Naive thymus-derived CD4-positive, alpha-beta T cell (primary cell): ENCODE data around the gene CKMT2. TPM values are rescaled to one million over a fixed set of nuclear protein-coding genes. Genes with fewer than 3 reads are reported as not detected.

Experiments used
- ATAC-seq: fragments of 150-1000 bp; cut with Tn5 transposase; 2 replicates; pipeline ENCODE4 v1.10.0; 2021; ENCODE audit warnings: mild to moderate bottlenecking, moderate library complexity
- CTCF ChIA-PET: fragments of 350-600 bp; sonication (Branson Sonifier 250); formaldehyde crosslinking; loops from one replicate; lab custom pipeline; 2021; ENCODE audit warnings: antibody characterized with exemption; lab: Charles Lee
- POLR2A ChIA-PET: fragments of 350-600 bp; sonication (Branson Sonifier 250); formaldehyde crosslinking; loops from one replicate; lab custom pipeline; 2021; ENCODE audit warnings: antibody characterized with exemption, inconsistent platforms; lab: Charles Lee
- DNase-seq, 9 donors: peaks; one replicate each; pipeline versions ENCODE4 v3.0.0 to v3.0.0-alpha.2; 2020 to 2022; ENCODE audit warnings: mixed read lengths in 1 of 9
- H3K27ac ChIP-seq: one replicate; pipeline ENCODE4 v1.7.0; 2013; ENCODE audit warnings: mild to moderate bottlenecking, low read depth, low read length, moderate library complexity
- H3K27me3 ChIP-seq, 2 donors: one replicate each; pipeline ENCODE4 v1.7.0; 2013; ENCODE audit warnings: low read length in 2 of 2, mild to moderate bottlenecking in 2 of 2, moderate library complexity in 2 of 2; ENCODE audit not compliant: control insufficient read depth in 2 of 2, insufficient read depth in 2 of 2
- H3K36me3 ChIP-seq, 3 experiments: 1 replicate in 2 of 3; 2 replicates in 1 of 3; pipeline ENCODE4 v1.7.0; 2013; ENCODE audit warnings: low read length in 3 of 3, mild to moderate bottlenecking in 3 of 3, moderate library complexity in 1 of 3; ENCODE audit not compliant: insufficient read depth in 3 of 3, control insufficient read depth in 2 of 3
- H3K4me1 ChIP-seq, 2 donors: one replicate each; pipeline ENCODE4 v1.7.0; 2013; ENCODE audit warnings: low read length in 2 of 2, mild to moderate bottlenecking in 2 of 2, moderate library complexity in 1 of 2; ENCODE audit not compliant: control insufficient read depth in 2 of 2, insufficient read depth in 2 of 2
- H3K4me3 ChIP-seq: 2 replicates; pipeline ENCODE4 v1.7.0; 2013; ENCODE audit warnings: mild to moderate bottlenecking, low read length
- H3K9me3 ChIP-seq, 3 experiments: 1 replicate in 2 of 3; 2 replicates in 1 of 3; pipeline ENCODE4 v1.7.0; 2013; ENCODE audit warnings: low read length in 3 of 3; ENCODE audit not compliant: control insufficient read depth in 2 of 3
- H3K27ac Mint-ChIP-seq, 9 donors: one replicate each; pipeline ENCODE4 v1.8.0; 2020 to 2022; ENCODE audit warnings: mixed read lengths in 9 of 9, mild to moderate bottlenecking in 8 of 9, moderate library complexity in 5 of 9, inconsistent platforms in 2 of 9
- H3K27me3 Mint-ChIP-seq, 5 donors: one replicate each; pipeline ENCODE4 v1.8.0; 2021 to 2022; ENCODE audit warnings: mixed read lengths in 5 of 5, mild to moderate bottlenecking in 1 of 5
- H3K36me3 Mint-ChIP-seq, 5 donors: one replicate each; pipeline ENCODE4 v1.8.0; 2020 to 2022; ENCODE audit warnings: mixed read lengths in 5 of 5, mild to moderate bottlenecking in 3 of 5, inconsistent platforms in 1 of 5
- H3K4me1 Mint-ChIP-seq, 7 donors: one replicate each; pipeline ENCODE4 v1.8.0; 2020 to 2022; ENCODE audit warnings: mixed read lengths in 7 of 7, mild to moderate bottlenecking in 3 of 7, inconsistent platforms in 1 of 7
- H3K4me3 Mint-ChIP-seq, 10 donors: one replicate each; pipeline ENCODE4 v1.8.0; 2020 to 2022; ENCODE audit warnings: mild to moderate bottlenecking in 10 of 10, mixed read lengths in 10 of 10, moderate library complexity in 6 of 10, inconsistent platforms in 2 of 10
- H3K9me3 Mint-ChIP-seq, 11 donors: one replicate each; pipeline ENCODE4 v1.8.0; 2020 to 2022; ENCODE audit warnings: mixed read lengths in 11 of 11, mild to moderate bottlenecking in 4 of 11, inconsistent platforms in 1 of 11, moderate library complexity in 1 of 11
- intact Hi-C, 2 donors: fragments of 100-400 bp; cut with micrococcal nuclease; formaldehyde crosslinking; loops; one replicate each; pipeline ENCODE4 v1.15.1; 2023
- polyA plus RNA-seq, 2 donors: library from polyadenylated mRNA; unstranded; fragments of 300-500 nt; fragmentation: Illumina TruSeq; gene quantifications; one replicate each; pipeline ENCODE4 v1.2.3, GENCODE V29; 2021
- total RNA-seq, 6 experiments: library from RNA in 5 of 6; stranded (reverse) in 5 of 6; gene quantifications; 1 replicate in 5 of 6; 2 replicates in 1 of 6; pipeline ENCODE4 v1.2.3 and lab custom pipeline; 2021 to 2026

The CKMT2 gene
- total and polyA plus RNA-seq, 7 experiments from 2014 or later = not detected

DNA sequence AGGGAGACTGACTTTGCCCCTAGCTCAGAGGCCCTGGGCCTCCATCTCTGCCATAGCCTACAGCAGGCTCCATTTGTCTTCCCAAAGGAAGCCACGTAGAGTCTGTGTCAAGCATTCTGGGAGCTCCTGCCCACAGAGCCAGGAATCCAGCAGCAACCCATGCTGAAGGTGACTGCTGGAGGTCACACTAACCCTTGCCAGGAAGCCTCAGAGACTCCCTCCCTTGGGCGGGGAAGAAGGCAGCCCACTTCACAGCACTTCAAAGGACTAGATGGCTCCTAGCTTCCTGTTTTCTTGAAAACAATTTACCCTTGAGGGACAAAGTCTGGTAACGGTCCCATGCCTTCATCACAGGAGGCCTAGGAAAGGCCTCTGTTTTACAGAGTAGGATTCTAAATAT, 1.7 kb downstream of the CKMT2 start:
- Mint-ChIP-seq H3K27me3 (no peaks in the 10 kb centered on the region), H3K4me1 (peaks cover 10 to 32% (median 20%) of the 10 kb centered on the region in 7 donors), H3K27ac (peak overlapping the region in 1 of 9 donors; percentile 65), H3K36me3 (peaks cover 3 to 6% (median 4%) of the 10 kb centered on the region in 5 donors), H3K9me3 (peaks cover 0 to 3% (median 0%) of the 10 kb centered on the region in 11 donors), H3K4me3 (peak overlapping the region in 2 of 10 donors; percentile 1 to 25)
- no peak overlapping the region for H3K4me3 ChIP-seq
- ATAC-seq = no peak
- intact Hi-C loops = no loop called here
- H3K36me3 ChIP-seq = no peaks in the 10 kb centered on the region
- ChIA-PET POLR2A (no interaction called here), CTCF (no interaction called here)
- H3K27ac ChIP-seq = no peak overlapping the region
- no peaks in the 10 kb centered on the region for H3K27me3 ChIP-seq
- peaks cover 7 to 10% of the 10 kb centered on the region in 2 donors for H3K4me1 ChIP-seq
- H3K9me3 ChIP-seq = no peaks in the 10 kb centered on the region
- DNase-seq = no peak

DNA sequence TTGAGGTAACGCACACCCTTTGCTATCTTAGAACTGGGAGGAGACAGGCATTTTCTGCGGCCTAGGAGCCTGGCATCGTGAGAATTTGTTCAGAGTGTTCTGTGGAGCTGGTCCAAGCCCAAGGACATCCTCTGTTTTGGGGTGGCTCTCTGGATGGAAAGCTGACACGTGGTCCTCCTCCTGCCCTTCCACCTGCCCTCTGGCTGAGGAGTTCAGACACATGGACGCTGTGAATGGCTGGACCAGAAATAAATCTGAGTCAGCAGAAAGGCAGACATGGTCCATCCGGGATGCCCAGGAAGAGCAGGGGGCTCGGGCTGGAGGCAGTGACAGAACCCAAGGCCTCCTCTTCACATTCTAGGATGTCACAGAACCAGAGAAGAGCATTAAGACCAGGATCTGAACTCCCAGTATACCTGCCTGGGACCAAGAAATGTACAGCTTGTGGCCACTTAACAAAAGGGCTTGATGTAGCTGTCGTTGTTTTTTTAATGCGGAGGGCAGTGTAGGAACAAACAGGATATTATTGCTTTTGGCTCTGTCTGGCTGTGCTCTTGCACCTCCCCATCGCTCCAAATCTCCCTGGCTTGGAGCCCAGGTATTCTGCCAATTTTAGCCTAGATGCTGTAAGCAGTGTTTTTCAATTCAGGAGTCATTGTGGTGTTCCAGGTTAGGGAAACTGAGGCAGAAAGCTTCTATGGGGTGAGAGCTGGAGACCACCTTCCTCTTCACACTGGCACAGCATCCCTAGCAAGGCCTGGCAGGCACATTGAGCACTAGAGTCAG, 2.4 kb downstream of the CKMT2 start:
- CTCF ChIA-PET = no interaction called here
- H3K36me3 ChIP-seq = no peaks in the 10 kb centered on the region
- ATAC-seq (no peak), DNase-seq (no peak)
- no peak overlapping the region for H3K4me3 Mint-ChIP-seq
- H3K27me3 ChIP-seq = no peaks in the 10 kb centered on the region
- H3K4me3 ChIP-seq = no peak overlapping the region
- no peaks in the 10 kb centered on the region for H3K9me3 ChIP-seq
- peaks cover 8 to 32% (median 20%) of the 10 kb centered on the region in 7 donors for H3K4me1 Mint-ChIP-seq
- no peak overlapping the region for H3K27ac ChIP-seq
- H3K36me3 Mint-ChIP-seq = peaks cover under 1 to 6% (median 3%) of the 10 kb centered on the region in 5 donors
- peaks cover 7 to 10% of the 10 kb centered on the region in 2 donors for H3K4me1 ChIP-seq
- H3K27ac Mint-ChIP-seq = peak overlapping the region in 3 of 9 donors; percentile 2 to 65 (median 60)
- POLR2A ChIA-PET = no interaction called here
- H3K27me3 Mint-ChIP-seq = no peaks in the 10 kb centered on the region
- intact Hi-C loops = no loop called here
- H3K9me3 Mint-ChIP-seq = peaks cover 0 to 3% (median 0%) of the 10 kb centered on the region in 11 donors

- ChIA-PET POLR2A (interaction anchor here (1.0 kb wide), 1 partner anchor 12 kb away, joined by 3 read pairs; no protein-coding TSS in a partner anchor), CTCF (no interaction called here)
- H3K27ac Mint-ChIP-seq = peak overlapping the region in 1 of 9 donors; percentile 62
- H3K36me3 ChIP-seq = no peaks in the 10 kb centered on the region
- H3K4me1 ChIP-seq = peaks cover 7 to 10% of the 10 kb centered on the region in 2 donors
- H3K4me3 ChIP-seq = no peak overlapping the region
- H3K4me3 Mint-ChIP-seq = no peak overlapping the region
- peaks cover 10 to 23% (median 14%) of the 10 kb centered on the region in 7 donors for H3K4me1 Mint-ChIP-seq
- ATAC-seq (no peak), DNase-seq (no peak)
- H3K27ac ChIP-seq = no peak overlapping the region
- intact Hi-C loops = no loop called here
- H3K27me3 ChIP-seq = no peaks in the 10 kb centered on the region
- H3K9me3 ChIP-seq = no peaks in the 10 kb centered on the region
- no peaks in the 10 kb centered on the region for H3K27me3 Mint-ChIP-seq
- peaks cover 0 to 3% (median 0%) of the 10 kb centered on the region in 11 donors for H3K9me3 Mint-ChIP-seq
- H3K36me3 Mint-ChIP-seq = peaks cover 0 to 6% (median 3%) of the 10 kb centered on the region in 5 donors
These were observed 5.3 kb downstream of the CKMT2 start for GRCh38 chr5:81238460-81238859.

- DNase-seq = no peak
- peaks cover 0 to 3% (median 0%) of the 10 kb centered on the region in 11 donors for H3K9me3 Mint-ChIP-seq
- ATAC-seq = no peak
- Histone ChIP-seq H3K9me3 (no peaks in the 10 kb centered on the region), H3K4me1 (peaks cover 2 to 5% of the 10 kb centered on the region in 2 donors), H3K4me3 (no peak overlapping the region), H3K36me3 (no peaks in the 10 kb centered on the region), H3K27me3 (no peaks in the 10 kb centered on the region), H3K27ac (no peak overlapping the region)
- H3K27me3 Mint-ChIP-seq = no peaks in the 10 kb centered on the region
- H3K4me3 Mint-ChIP-seq = no peak overlapping the region
- ChIA-PET CTCF (no interaction called here), POLR2A (no interaction called here)
- H3K4me1 Mint-ChIP-seq = peaks cover 4 to 16% (median 6%) of the 10 kb centered on the region in 7 donors
- H3K27ac Mint-ChIP-seq = no peak overlapping the region
- H3K36me3 Mint-ChIP-seq = peaks cover 0 to 6% (median 3%) of the 10 kb centered on the region in 5 donors
- intact Hi-C loops = loop anchor here in 1 of 2 donors (10.0 kb wide), 1 partner anchor 55 kb away; no protein-coding TSS in a partner anchor
These were observed 6.5 kb downstream of the CKMT2 start for GRCh38 chr5:81239613-81240012.

- Histone ChIP-seq H3K27ac (no peak overlapping the region), H3K36me3 (no peaks in the 10 kb centered on the region), H3K4me3 (no peak overlapping the region), H3K27me3 (no peaks in the 10 kb centered on the region), H3K4me1 (no peaks in the 10 kb centered on the region), H3K9me3 (no peaks in the 10 kb centered on the region)
- ATAC-seq = no peak
- no peak for DNase-seq
- intact Hi-C loops = loop anchor here in 1 of 2 donors (10.0 kb wide), 1 partner anchor 54 kb away; no protein-coding TSS in a partner anchor
- Mint-ChIP-seq H3K4me1 (peaks cover 0 to 6% (median 2%) of the 10 kb centered on the region in 7 donors), H3K4me3 (no peak overlapping the region), H3K36me3 (peaks cover 0 to 6% (median 4%) of the 10 kb centered on the region in 5 donors), H3K27me3 (no peaks in the 10 kb centered on the region), H3K27ac (no peak overlapping the region), H3K9me3 (peaks cover 0 to 3% (median 0%) of the 10 kb centered on the region in 11 donors)
- CTCF ChIA-PET = no interaction called here
- POLR2A ChIA-PET = no interaction called here
These were observed 7.9 kb downstream of the CKMT2 start for GRCh38 chr5:81241001-81241400.

GRCh38 chr5:81241961-81242648, 9.0 kb downstream of the CKMT2 start:
- Histone ChIP-seq H3K27me3 (no peaks in the 10 kb centered on the region), H3K36me3 (no peaks in the 10 kb centered on the region), H3K4me1 (no peaks in the 10 kb centered on the region), H3K27ac (no peak overlapping the region), H3K4me3 (no peak overlapping the region), H3K9me3 (no peaks in the 10 kb centered on the region)
- peaks cover 0 to 8% (median 3%) of the 10 kb centered on the region in 5 donors for H3K36me3 Mint-ChIP-seq
- no peak overlapping the region for H3K4me3 Mint-ChIP-seq
- intact Hi-C loops = loop anchor here in 1 of 2 donors (10.0 kb wide), 1 partner anchor 53 kb away; no protein-coding TSS in a partner anchor
- no peak overlapping the region for H3K27ac Mint-ChIP-seq
- DNase-seq = no peak
- H3K4me1 Mint-ChIP-seq = peaks cover 0 to 11% (median 0%) of the 10 kb centered on the region in 7 donors
- ChIA-PET POLR2A (no interaction called here), CTCF (interaction anchor here (0.8 kb wide), 1 partner anchor 54 kb away, joined by 3 read pairs; no protein-coding TSS in a partner anchor)
- ATAC-seq = no peak
- H3K27me3 Mint-ChIP-seq = no peaks in the 10 kb centered on the region
- H3K9me3 Mint-ChIP-seq = peaks cover 0 to 3% (median 0%) of the 10 kb centered on the region in 11 donors
